Neuron (in vitro differentiated cells): ENCODE data around the gene TGFB1I1.

Source experiments
- H2AFZ ChIP-seq: one replicate; pipeline ENCODE4 v1.6.1; 2013; ENCODE audit warnings: low read depth, mild to moderate bottlenecking, inconsistent platforms, low read length, moderate library complexity
- H3K27me3 ChIP-seq: one replicate; pipeline ENCODE4 v1.6.1; 2013; ENCODE audit warnings: low read length; ENCODE audit not compliant: insufficient read depth
- H3K36me3 ChIP-seq: one replicate; pipeline ENCODE4 v1.6.1; 2013; ENCODE audit warnings: low read length; ENCODE audit not compliant: insufficient read depth
- H3K4me1 ChIP-seq: one replicate; pipeline ENCODE4 v1.6.1; 2013; ENCODE audit warnings: low read length; ENCODE audit not compliant: insufficient read depth
- H3K4me3 ChIP-seq: 2 replicates; pipeline ENCODE4 v1.5.1; 2013; ENCODE audit warnings: mild to moderate bottlenecking, low read length, moderate library complexity
- H3K9me3 ChIP-seq: one replicate; pipeline ENCODE4 v1.6.1; 2013; ENCODE audit warnings: low read length

The TGFB1I1 gene

DNA sequence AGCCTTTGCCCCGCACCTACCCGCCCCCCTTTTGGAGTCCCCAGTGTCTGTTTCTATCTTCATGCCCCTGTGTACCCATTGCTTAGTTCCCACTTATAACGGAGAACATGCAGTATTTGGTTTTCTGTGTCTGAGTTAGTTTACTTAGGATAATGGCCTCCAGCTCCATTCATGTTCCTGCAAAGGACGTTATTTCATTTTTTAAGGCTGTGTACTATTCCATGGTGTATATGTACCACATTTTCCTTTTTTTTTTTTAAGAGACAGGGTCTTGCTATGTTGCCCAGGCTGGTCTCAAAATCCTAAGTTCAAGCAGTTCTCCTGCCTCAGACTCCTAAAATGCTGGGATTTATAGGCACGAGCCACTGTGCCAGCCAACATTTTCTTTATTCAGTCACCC lies 4.1 kb upstream of the TGFB1I1 start:
- no peak overlapping the region for H2AFZ ChIP-seq
- no peak overlapping the region for H3K4me3 ChIP-seq
- peaks cover 30% of the 10 kb centered on the region for H3K36me3 ChIP-seq
- H3K27me3 ChIP-seq = no peaks in the 10 kb centered on the region
- peaks cover 7% of the 10 kb centered on the region for H3K4me1 ChIP-seq
- H3K9me3 ChIP-seq = no peaks in the 10 kb centered on the region

DNA sequence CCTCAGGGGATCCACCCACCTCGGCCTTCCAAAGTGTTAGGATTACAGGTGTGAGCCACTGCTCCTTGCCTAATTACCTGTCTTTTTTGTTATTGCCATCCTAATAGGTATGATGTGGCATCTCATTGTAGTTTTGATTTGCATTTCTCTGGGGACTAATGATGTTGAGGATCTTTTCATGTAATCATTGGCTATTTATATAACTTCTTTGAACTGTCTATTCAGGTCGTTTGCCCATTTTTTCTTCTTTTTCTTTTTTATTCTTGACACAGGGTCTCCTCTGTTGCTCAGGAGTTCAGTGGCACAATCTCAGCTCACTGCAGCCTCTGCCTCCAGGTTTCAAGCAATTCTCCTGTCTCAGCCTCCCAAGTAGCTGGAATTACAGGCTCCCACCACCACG lies 1.3 kb upstream of the TGFB1I1 start:
- peaks cover 7% of the 10 kb centered on the region for H3K4me1 ChIP-seq
- peaks cover 17% of the 10 kb centered on the region for H3K36me3 ChIP-seq
- H2AFZ ChIP-seq = no peak overlapping the region
- no peaks in the 10 kb centered on the region for H3K9me3 ChIP-seq
- no peak overlapping the region for H3K4me3 ChIP-seq
- no peaks in the 10 kb centered on the region for H3K27me3 ChIP-seq

DNA sequence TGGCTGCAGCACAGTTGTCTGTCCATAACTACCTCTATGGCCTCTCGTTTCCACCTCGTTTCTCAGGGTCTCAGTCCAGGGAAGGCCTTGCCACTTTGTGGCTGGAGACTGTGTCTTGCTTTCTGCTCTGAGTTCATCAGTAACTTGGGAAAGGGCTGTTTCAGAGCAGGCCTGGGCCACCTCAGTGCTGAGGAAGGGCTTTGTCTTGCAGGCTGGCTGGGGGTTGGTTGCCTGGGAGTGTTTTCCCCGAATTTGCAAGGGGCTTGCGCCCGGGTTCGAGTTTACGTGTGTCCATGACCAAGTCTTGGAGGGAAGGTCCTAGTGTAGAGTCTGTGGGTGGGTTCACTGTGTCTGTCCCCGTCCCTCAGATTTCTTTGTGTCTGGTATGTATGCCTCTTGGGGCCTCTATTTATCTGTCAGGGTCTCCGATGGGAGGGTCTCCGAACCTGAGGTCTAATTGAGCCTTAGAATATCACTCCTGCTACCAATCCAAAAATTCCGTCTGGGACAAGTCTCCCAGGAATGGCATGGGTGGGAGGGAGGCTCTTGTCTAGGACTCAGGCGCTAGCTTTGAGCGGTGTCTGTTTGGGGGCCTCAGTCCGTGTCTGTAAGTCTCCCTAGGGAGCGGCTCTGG lies 594 bp upstream of the TGFB1I1 start:
- Histone ChIP-seq H3K36me3 (peaks cover 14% of the 10 kb centered on the region), H3K4me3 (peak overlapping the region; percentile 61)

DNA sequence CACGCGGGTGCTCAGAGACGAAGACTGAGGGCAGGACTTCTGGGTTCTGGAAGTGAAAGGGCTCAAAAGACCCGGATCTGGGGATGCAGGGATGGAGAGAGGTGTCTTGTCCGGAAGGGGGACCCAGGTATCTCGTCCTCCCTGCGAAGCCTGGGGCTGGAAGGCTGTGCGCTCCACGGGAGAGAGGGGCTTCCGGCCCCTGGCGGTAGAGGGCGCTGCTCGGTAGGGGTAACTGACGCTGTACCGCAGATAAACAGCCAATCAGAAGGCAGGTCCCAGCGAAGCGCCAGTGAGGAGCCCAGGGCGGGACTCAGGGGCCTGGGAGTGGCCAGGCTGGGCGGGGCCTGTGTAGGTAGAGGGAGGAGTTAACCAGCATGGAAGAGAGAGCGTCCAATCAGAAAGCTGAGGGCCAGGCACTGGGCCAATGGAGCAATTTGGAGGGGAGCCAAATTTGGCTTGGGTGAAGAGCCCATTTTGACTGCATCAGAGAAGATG lies 804 bp downstream of the TGFB1I1 start:
- H3K4me1 ChIP-seq = peaks cover 7% of the 10 kb centered on the region
- no peaks in the 10 kb centered on the region for H3K9me3 ChIP-seq
- no peaks in the 10 kb centered on the region for H3K27me3 ChIP-seq
- H3K36me3 ChIP-seq = peaks cover 5% of the 10 kb centered on the region
- peak overlapping the region; percentile 83 for H2AFZ ChIP-seq
- peak overlapping the region; percentile 61 for H3K4me3 ChIP-seq

More for the DNA sequence above, 594 bp upstream of the TGFB1I1 start:
- H2AFZ ChIP-seq = no peak overlapping the region
- H3K4me1 ChIP-seq = peaks cover 7% of the 10 kb centered on the region
- H3K27me3 ChIP-seq = no peaks in the 10 kb centered on the region
- no peaks in the 10 kb centered on the region for H3K9me3 ChIP-seq

DNA sequence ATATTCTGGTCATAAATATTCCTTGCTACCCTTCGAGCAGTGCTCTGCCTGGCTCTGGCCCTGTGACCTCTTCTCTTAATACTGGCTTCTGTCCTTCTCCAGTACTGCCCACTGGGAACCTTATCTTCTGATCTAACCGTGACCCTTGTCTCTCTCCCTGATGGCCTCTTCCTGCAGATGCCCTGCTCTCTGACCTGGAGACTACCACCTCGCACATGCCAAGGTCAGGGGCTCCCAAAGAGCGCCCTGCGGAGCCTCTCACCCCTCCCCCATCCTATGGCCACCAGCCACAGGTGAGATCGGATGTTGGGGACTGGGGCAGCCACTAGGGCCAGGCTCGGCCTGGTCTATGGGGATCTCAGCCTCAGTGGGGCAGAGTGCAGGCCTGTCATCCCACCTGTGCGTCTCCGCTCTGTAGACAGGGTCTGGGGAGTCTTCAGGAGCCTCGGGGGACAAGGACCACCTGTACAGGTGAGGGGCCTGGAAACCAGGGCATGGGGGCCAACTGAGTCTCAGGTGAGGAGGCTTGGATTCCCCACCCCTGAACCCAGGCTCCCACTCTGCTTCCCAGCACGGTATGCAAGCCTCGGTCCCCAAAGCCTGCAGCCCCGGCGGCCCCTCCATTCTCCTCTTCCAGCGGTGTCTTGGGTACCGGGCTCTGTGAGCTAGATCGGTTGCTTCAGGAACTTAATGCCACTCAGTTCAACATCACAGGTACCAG lies 1.5 kb downstream of the TGFB1I1 start:
- no peak overlapping the region for H2AFZ ChIP-seq
- H3K4me1 ChIP-seq = peaks cover 7% of the 10 kb centered on the region
- no peak overlapping the region for H3K4me3 ChIP-seq
- no peaks in the 10 kb centered on the region for H3K27me3 ChIP-seq
- peaks cover 5% of the 10 kb centered on the region for H3K36me3 ChIP-seq
- H3K9me3 ChIP-seq = no peaks in the 10 kb centered on the region

DNA sequence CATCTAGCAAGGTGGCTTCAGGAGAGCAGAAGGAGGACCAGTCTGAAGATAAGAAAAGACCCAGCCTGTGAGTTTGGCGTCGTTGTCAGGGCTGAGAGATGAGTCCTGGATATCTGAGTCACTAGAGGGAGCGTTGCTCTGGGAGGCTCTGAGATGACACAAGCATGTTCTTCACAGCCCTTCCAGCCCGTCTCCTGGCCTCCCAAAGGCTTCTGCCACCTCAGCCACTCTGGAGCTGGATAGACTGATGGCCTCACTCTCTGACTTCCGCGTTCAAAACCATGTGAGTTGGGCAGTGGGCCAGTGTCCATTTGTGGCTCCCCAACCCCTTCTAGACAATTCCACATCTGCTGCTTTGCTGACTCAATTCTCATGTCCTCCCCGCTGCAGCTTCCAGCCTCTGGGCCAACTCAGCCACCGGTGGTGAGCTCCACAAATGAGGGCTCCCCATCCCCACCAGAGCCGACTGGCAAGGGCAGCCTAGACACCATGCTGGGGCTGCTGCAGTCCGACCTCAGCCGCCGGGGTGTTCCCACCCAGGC lies 2.3 kb downstream of the TGFB1I1 start:
- no peaks in the 10 kb centered on the region for H3K27me3 ChIP-seq

DNA sequence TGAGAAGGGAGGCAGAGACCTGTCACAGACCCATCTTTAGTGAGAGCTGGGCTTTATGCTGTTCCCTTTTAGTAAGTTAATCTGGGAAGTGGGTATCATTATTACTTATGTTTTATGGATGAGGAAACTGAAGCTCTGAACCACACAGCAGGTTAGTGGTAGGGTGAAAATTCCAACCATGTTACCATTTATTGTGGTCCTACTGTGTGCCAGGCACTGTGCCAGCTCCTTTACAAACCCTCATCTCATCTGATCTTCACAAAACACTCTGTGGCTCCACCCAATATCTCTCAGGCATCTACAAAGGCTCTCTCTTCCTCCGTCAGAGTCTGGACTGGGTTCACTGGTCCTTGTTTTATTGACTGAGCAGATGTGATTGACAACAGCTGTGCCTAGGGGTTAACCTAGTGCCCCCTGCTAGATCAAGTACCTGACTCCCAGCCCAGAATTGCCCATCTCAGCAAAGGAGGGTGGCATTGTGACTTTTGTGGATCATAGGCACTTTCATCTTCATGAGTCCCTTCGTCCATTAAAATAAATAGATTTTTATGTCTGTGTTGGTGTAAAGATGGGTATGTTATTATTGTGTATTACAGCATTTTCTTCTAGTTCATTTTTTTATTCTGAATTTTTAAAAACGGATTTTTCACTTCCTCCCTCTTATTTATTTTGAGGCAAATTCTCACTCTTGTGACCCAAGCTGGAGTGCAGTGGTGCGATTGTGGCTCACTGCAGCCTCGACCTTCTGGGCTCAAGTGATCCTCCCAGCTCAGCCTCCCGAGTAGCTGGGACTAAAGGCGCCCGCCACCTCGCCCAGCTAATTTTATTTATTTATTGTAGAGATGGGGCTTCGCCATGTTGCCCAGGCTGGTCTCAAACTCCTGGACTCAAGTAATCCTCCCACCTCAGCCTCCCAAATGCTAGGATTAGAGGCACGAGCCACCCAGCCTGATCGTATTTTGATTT lies 3.1 kb downstream of the TGFB1I1 start:
- Histone ChIP-seq H3K27me3 (no peaks in the 10 kb centered on the region), H3K9me3 (no peaks in the 10 kb centered on the region), H3K4me1 (peaks cover 7% of the 10 kb centered on the region), H3K36me3 (peaks cover 5% of the 10 kb centered on the region), H2AFZ (no peak overlapping the region), H3K4me3 (no peak overlapping the region)

More for the DNA sequence above, 2.3 kb downstream of the TGFB1I1 start:
- Histone ChIP-seq H3K4me3 (no peak overlapping the region), H3K36me3 (peaks cover 5% of the 10 kb centered on the region), H2AFZ (no peak overlapping the region), H3K4me1 (peaks cover 7% of the 10 kb centered on the region), H3K9me3 (no peaks in the 10 kb centered on the region)

DNA sequence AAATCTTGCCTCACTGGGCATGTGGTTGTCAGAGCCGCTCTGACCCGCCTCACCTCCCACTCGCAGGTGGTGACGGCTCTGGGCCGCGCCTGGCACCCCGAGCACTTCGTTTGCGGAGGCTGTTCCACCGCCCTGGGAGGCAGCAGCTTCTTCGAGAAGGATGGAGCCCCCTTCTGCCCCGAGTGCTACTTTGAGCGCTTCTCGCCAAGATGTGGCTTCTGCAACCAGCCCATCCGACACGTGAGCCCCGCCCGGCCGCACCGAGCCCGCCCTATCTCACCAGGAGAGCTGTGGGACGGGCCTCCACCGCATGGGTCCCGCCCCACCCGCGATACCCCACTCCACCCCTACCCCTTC lies 4.0 kb downstream of the TGFB1I1 start:
- no peaks in the 10 kb centered on the region for H3K9me3 ChIP-seq
- H3K27me3 ChIP-seq = no peaks in the 10 kb centered on the region
- H3K36me3 ChIP-seq = peaks cover 5% of the 10 kb centered on the region
- peaks cover 7% of the 10 kb centered on the region for H3K4me1 ChIP-seq
- H2AFZ ChIP-seq = no peak overlapping the region
- no peak overlapping the region for H3K4me3 ChIP-seq

DNA sequence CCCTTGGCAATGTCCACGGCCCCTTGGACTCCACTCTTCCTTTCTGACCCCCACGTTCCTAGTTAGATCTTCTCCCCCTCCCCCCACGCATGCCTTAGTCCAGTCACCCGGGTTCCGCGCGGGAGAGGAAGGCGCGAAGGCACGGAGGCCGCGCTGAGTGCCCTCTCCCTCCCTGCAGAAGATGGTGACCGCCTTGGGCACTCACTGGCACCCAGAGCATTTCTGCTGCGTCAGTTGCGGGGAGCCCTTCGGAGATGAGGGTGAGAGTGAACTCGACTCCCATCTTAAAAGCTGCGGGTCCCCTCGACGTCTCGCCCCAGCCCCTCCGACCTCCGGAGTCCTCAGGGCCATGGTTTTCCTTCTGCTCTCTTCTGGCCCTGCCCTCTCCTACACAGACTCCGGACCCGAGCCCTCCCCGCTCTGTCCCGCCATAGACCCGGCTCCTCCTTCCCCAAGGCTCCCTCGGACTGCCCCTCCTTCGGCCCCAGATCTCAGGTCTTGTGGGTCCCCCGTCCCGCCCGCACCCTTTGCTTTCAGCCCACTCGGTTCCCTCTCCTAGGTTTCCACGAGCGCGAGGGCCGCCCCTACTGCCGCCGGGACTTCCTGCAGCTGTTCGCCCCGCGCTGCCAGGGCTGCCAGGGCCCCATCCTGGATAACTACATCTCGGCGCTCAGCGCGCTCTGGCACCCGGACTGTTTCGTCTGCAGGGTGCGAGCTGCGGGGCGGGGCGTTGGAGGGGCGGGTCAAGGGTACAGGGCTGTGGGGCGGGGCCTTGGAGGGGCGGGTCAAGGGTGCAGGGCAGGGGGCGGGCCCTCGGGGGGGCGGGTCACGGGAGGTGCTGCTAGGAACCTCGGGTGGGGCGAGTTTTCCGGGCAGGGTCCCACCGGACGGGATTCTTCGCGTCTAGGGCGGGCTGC lies 4.6 kb downstream of the TGFB1I1 start:
- H3K27me3 ChIP-seq = no peaks in the 10 kb centered on the region
- H3K36me3 ChIP-seq = peaks cover 5% of the 10 kb centered on the region
- no peak overlapping the region for H2AFZ ChIP-seq
- H3K9me3 ChIP-seq = no peaks in the 10 kb centered on the region
- H3K4me3 ChIP-seq = no peak overlapping the region
- H3K4me1 ChIP-seq = peaks cover 2% of the 10 kb centered on the region

DNA sequence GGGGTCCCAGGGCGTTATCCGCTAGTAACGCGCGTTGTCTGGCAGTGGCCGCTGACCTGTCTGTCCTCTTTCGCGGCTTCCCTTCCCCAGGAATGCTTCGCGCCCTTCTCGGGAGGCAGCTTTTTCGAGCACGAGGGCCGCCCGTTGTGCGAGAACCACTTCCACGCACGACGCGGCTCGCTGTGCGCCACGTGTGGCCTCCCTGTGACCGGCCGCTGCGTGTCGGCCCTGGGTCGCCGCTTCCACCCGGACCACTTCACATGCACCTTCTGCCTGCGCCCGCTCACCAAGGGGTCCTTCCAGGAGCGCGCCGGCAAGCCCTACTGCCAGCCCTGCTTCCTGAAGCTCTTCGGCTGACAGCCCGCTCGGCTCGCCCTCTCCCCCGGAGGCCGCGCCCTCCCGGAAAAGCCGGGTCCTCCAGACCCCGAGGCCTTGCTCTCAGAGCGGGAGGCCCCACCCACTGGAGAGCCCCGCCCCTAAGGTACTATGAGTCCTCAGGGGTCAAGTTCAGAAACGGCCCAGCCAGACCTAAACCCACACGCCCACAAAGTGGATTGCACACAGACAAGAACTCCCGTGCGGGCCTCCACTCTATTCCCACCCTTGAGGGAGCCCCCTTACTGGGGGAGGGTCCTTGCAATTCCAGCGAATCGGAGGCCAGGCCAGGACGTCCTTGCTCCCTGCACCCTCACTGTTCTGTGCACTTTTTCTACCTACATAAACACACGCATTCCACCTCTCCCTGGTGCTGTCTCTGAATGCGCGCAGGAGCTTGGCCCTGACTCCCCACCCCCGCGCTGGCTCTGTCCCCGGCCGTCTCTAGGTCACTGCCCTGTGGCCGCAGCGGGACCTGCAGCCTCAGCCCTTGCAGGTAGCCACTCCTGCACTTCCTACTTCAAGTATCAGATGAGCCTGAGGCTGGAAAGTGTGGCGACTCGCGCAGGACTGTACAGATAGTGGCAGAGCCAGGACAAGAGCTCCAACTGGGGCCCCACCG lies 5.6 kb downstream of the TGFB1I1 start:
- no peaks in the 10 kb centered on the region for H3K27me3 ChIP-seq
- peaks cover 5% of the 10 kb centered on the region for H3K36me3 ChIP-seq
- no peaks in the 10 kb centered on the region for H3K4me1 ChIP-seq
- no peak overlapping the region for H3K4me3 ChIP-seq
- no peak overlapping the region for H2AFZ ChIP-seq
- H3K9me3 ChIP-seq = no peaks in the 10 kb centered on the region

DNA sequence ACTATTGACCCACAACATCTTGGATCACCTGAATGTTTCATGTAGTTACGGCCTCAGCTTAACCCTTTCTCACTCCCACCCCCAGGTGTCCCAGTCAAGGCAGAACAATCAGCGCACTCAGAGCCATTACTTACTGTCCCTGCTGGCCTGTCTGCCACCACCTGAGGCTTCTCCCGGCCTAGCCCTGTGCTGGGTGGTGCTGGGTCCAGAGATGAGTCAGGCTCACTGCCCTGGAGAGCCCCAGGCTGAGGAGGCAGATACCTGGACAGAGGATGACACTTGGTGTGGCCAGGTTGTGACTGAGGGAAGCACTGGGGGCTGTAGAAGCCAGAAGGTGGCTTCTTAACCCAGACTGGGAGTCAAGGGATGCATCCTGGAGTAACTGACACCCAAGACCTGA lies 7.0 kb downstream of the TGFB1I1 start:
- Histone ChIP-seq H3K4me3 (no peak overlapping the region), H3K36me3 (peaks cover 5% of the 10 kb centered on the region), H3K9me3 (no peaks in the 10 kb centered on the region), H2AFZ (no peak overlapping the region), H3K4me1 (no peaks in the 10 kb centered on the region), H3K27me3 (no peaks in the 10 kb centered on the region)
